Measurements from ENCODE around the gene LCE1C.

DNA sequence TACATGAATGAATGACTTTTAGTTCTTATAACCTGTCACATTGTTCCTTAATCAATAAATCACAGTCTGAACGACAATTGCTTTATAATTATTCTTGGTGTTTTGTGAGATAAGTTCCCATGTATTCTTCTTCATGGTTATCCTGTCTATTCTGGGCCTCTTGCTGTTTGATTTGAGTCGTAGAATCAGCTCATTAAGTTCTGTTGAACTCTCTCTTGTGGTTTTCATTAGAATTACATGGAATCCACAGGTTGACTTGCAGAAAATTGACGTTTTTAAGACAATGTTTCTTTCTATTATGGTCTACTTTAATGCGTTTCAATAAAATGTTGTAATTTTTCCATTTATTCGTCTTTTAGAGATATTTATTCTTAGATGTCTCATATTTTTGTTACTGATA is 16.8 kb upstream of the LCE1C start:
- TF ChIP-seq, protein P1, sequence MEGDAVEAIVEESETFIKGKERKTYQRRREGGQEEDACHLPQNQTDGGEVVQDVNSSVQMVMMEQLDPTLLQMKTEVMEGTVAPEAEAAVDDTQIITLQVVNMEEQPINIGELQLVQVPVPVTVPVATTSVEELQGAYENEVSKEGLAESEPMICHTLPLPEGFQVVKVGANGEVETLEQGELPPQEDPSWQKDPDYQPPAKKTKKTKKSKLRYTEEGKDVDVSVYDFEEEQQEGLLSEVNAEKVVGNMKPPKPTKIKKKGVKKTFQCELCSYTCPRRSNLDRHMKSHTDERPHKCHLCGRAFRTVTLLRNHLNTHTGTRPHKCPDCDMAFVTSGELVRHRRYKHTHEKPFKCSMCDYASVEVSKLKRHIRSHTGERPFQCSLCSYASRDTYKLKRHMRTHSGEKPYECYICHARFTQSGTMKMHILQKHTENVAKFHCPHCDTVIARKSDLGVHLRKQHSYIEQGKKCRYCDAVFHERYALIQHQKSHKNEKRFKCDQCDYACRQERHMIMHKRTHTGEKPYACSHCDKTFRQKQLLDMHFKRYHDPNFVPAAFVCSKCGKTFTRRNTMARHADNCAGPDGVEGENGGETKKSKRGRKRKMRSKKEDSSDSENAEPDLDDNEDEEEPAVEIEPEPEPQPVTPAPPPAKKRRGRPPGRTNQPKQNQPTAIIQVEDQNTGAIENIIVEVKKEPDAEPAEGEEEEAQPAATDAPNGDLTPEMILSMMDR (IDR thresholded peaks at IDR 0.05; ENCODE audit: insufficient read depth, low read depth, low read length): no peak
- no peak for TF ChIP-seq EZH2 (IDR thresholded peaks at IDR 0.05; ENCODE audit: insufficient read depth, low read length)

All from astrocyte (in vitro differentiated cells and primary cell).